Liver (tissue), 9 donors: ENCODE data around the gene SYCP2. TPM values are rescaled to one million over a fixed set of nuclear protein-coding genes. Genes with fewer than 3 reads are reported as not detected.

Experiments
- DNase-seq: peaks from one replicate; pipeline ENCODE4 v3.0.0-alpha.2; 2017; ENCODE audit warnings: low spot score
- H3K27ac ChIP-seq, 2 donors: one replicate each; pipeline ENCODE4 v1.7.0; 2013; ENCODE audit warnings: inconsistent platforms in 2 of 2, low read length in 2 of 2, control low read depth in 1 of 2, low read depth in 1 of 2, mild to moderate bottlenecking in 1 of 2
- H3K27me3 ChIP-seq, 4 donors: one replicate each; pipeline versions ENCODE4 v1.6.1 to v1.7.0; 2013; ENCODE audit warnings: low read length in 3 of 4, inconsistent platforms in 1 of 4, mild to moderate bottlenecking in 1 of 4, moderate library complexity in 1 of 4; ENCODE audit not compliant: control insufficient read depth in 4 of 4, insufficient read depth in 4 of 4
- H3K36me3 ChIP-seq, 4 donors: one replicate each; pipeline versions ENCODE4 v1.6.1 to v1.7.0; 2013; ENCODE audit warnings: low read length in 3 of 4, mild to moderate bottlenecking in 3 of 4, low read depth in 1 of 4, moderate library complexity in 1 of 4; ENCODE audit not compliant: control insufficient read depth in 4 of 4, insufficient read depth in 3 of 4
- H3K4me1 ChIP-seq, 4 donors: one replicate each; pipeline versions ENCODE4 v1.6.1 to v1.7.0; 2013; ENCODE audit warnings: low read length in 3 of 4, mild to moderate bottlenecking in 3 of 4, moderate library complexity in 1 of 4; ENCODE audit not compliant: control insufficient read depth in 4 of 4, insufficient read depth in 4 of 4
- H3K4me3 ChIP-seq, 3 donors: one replicate each; pipeline versions ENCODE4 v1.6.1 to v1.7.0; 2013; ENCODE audit warnings: low read length in 3 of 3, control low read depth in 1 of 3, low read depth in 1 of 3, mild to moderate bottlenecking in 1 of 3
- H3K9ac ChIP-seq, 2 donors: one replicate each; pipeline ENCODE4 v1.7.0; 2013; ENCODE audit warnings: low read length in 2 of 2, mild to moderate bottlenecking in 2 of 2, moderate library complexity in 2 of 2, control low read depth in 1 of 2, low read depth in 1 of 2
- H3K9me3 ChIP-seq, 4 donors: one replicate each; pipeline versions ENCODE4 v1.6.1 to v1.7.0; 2013; ENCODE audit warnings: low read length in 3 of 4; ENCODE audit not compliant: control insufficient read depth in 4 of 4
- CTCF ChIP-seq: fragments of 150-350 bp; IDR thresholded peaks from 2 replicates; pipeline ENCODE4 v1.5.1; 2017; ENCODE audit warnings: improper control_type of control experiment, low read depth, low read length; ENCODE audit not compliant: missing input control
- HNF4G ChIP-seq: IDR thresholded peaks from 2 replicates; pipeline ENCODE4 v1.6.1; 2016; ENCODE audit warnings: antibody characterized with exemption
- RXRA ChIP-seq, 2 donors: IDR thresholded peaks; 2 replicates each; pipeline ENCODE4 v1.6.1; 2017 to 2018; ENCODE audit warnings: antibody characterized with exemption in 2 of 2, mild to moderate bottlenecking in 1 of 2
- TAF1 ChIP-seq: conservative IDR thresholded peaks from 2 replicates; pipeline ENCODE4 v1.6.1; 2016; ENCODE audit warnings: antibody characterized with exemption, mild to moderate bottlenecking
- ZBTB33 ChIP-seq: IDR thresholded peaks from 2 replicates; pipeline ENCODE4 v1.6.1; 2016; ENCODE audit warnings: antibody characterized with exemption
- WGBS: extraction: QIAGEN DNeasy Blood & Tissue Kit; methylation state at CpG from one replicate; pipeline ENCODE4 v1.1.7; 2013; 5-methylcytosine and 5-hydroxymethylcytosine counted together
- polyA plus RNA-seq, 2 donors: library from polyadenylated mRNA; stranded (reverse) in 1 of 2; unstranded in 1 of 2; fragments of 200-250 nt in 1 of 2; fragments of >200 nt in 1 of 2; fragmentation: Nextera tagmentation in 1 of 2; extraction: Ambion mirVana in 1 of 2; gene quantifications; one replicate each; pipeline versions ENCODE4 v1.2.1 to v1.2.3, GENCODE V29; 2013 to 2015
- total RNA-seq, 2 donors: library from RNA; depleted of rRNA; stranded (reverse); fragments of >200 nt; gene quantifications; one replicate each; pipeline ENCODE4 v1.2.3, GENCODE V29; 2014
- TF ChIP-seq, protein P1 (sequence below): IDR thresholded peaks from 2 replicates; pipeline ENCODE4 v1.6.1; 2016; ENCODE audit warnings: antibody characterized with exemption
- TF ChIP-seq, protein P2 (sequence below): IDR thresholded peaks from 2 replicates; pipeline ENCODE4 v1.6.1; 2016; ENCODE audit warnings: antibody characterized with exemption
- TF ChIP-seq, protein P3 (sequence below): IDR thresholded peaks from 2 replicates; pipeline ENCODE4 v1.6.1; 2016; ENCODE audit warnings: antibody characterized with exemption, mild to moderate bottlenecking
- donor health status: healthy.
- donor health status: healthy.
- donor health status: healthy.
- donor health status: healthy.
- donor health status: healthy.

Gene SYCP2
- total and polyA plus RNA-seq, 4 donors: 0.07 to 0.84 (median 0.38) TPM

GRCh38 chr20:59972037-59972801 lies 38.8 kb upstream of the SYCP2 start (continued):
- no peak for TF ChIP-seq CTCF
- TF ChIP-seq RXRA (IDR thresholded peaks at IDR 0.05): peak in 1 of 2 donors; percentile 66
- peak; percentile 25 for TF ChIP-seq ZBTB33
- TF ChIP-seq, protein P1, sequence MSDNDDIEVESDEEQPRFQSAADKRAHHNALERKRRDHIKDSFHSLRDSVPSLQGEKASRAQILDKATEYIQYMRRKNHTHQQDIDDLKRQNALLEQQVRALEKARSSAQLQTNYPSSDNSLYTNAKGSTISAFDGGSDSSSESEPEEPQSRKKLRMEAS: no peak

DNA sequence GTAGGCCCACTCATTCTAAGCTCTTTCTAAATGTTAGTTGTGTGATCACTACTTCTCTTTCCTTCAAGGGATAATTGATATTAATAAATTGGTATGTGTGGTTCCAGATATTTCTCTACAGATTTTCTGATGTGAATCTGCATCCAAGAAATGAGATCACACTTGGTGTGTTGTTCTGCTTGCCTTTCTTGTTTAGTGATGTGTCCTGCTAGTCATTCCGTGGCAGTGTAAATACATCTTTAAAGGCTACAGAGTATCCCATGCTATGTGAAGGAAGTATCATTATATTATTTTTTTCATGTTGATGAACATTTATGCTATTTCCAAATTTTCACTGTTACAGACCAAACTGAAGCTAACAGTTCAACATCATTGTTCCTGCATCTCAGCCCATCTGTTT lies 38.0 kb upstream of the SYCP2 start:
- no peak overlapping the region for H3K27ac ChIP-seq
- DNase-seq: no peak
- peaks cover 0 to 4% (median under 1%) of the 10 kb centered on the region in 4 donors for H3K27me3 ChIP-seq
- no peaks in the 10 kb centered on the region for H3K36me3 ChIP-seq
- H3K9me3 ChIP-seq: no peaks in the 10 kb centered on the region
- TF ChIP-seq, protein P2, sequence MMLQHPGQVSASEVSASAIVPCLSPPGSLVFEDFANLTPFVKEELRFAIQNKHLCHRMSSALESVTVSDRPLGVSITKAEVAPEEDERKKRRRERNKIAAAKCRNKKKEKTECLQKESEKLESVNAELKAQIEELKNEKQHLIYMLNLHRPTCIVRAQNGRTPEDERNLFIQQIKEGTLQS: no peak
- TF ChIP-seq TAF1 (no peak), RXRA (IDR thresholded peaks at IDR 0.05) (no peak), HNF4G (no peak)
- TF ChIP-seq, protein P3, sequence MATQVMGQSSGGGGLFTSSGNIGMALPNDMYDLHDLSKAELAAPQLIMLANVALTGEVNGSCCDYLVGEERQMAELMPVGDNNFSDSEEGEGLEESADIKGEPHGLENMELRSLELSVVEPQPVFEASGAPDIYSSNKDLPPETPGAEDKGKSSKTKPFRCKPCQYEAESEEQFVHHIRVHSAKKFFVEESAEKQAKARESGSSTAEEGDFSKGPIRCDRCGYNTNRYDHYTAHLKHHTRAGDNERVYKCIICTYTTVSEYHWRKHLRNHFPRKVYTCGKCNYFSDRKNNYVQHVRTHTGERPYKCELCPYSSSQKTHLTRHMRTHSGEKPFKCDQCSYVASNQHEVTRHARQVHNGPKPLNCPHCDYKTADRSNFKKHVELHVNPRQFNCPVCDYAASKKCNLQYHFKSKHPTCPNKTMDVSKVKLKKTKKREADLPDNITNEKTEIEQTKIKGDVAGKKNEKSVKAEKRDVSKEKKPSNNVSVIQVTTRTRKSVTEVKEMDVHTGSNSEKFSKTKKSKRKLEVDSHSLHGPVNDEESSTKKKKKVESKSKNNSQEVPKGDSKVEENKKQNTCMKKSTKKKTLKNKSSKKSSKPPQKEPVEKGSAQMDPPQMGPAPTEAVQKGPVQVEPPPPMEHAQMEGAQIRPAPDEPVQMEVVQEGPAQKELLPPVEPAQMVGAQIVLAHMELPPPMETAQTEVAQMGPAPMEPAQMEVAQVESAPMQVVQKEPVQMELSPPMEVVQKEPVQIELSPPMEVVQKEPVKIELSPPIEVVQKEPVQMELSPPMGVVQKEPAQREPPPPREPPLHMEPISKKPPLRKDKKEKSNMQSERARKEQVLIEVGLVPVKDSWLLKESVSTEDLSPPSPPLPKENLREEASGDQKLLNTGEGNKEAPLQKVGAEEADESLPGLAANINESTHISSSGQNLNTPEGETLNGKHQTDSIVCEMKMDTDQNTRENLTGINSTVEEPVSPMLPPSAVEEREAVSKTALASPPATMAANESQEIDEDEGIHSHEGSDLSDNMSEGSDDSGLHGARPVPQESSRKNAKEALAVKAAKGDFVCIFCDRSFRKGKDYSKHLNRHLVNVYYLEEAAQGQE: no peak
- no peak overlapping the region for H3K4me3 ChIP-seq
- peaks cover 0 to 5% (median 0%) of the 10 kb centered on the region in 4 donors for H3K4me1 ChIP-seq
- 91% methylated on average over 1 of the region's 1 CpG for WGBS
- no peak overlapping the region for H3K9ac ChIP-seq

DNA sequence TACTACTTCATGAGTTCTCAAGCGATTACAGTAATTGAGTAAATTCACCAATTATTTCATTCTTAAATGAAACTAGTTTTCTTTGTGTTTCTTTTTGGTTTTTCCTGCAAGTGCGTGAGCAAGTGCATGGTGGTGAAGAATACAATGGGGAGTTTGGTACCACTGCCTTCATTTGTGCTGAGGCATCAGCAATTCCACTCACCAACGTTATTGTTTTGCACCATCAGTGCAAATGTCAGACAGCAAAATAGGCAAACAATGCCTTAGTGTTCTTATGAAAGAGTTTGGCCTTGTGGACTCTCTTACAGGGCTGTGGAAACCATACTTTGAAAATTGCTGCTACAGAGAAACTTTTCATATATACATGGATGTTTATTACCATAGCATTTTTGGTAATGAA lies 33.0 kb upstream of the SYCP2 start:
- H3K27ac ChIP-seq: no peak overlapping the region
- no peaks in the 10 kb centered on the region for H3K9me3 ChIP-seq
- 86% methylated on average over 3 of the region's 3 CpGs for WGBS
- peaks cover 2 to 13% (median 4%) of the 10 kb centered on the region in 4 donors for H3K27me3 ChIP-seq
- H3K4me1 ChIP-seq: no peaks in the 10 kb centered on the region
- H3K36me3 ChIP-seq: no peaks in the 10 kb centered on the region
- no peak overlapping the region for H3K9ac ChIP-seq
- H3K4me3 ChIP-seq: no peak overlapping the region
- no peak for DNase-seq
- TF ChIP-seq ZBTB33 (no peak), RXRA (IDR thresholded peaks at IDR 0.05) (no peak)
